NCI-H748 treated with DMSO at 0.1 percent for 48 hours (cell line): ENCODE data around the gene SHOX.
"Not testable (repeated sequence)": the region's sequence is repeated elsewhere in the genome, so short reads cannot be mapped to it uniquely, and the experiment has no call there.

Experiments used
- DNase-seq: peaks from one replicate; lab custom pipeline; 2025; lab: John Stamatoyannopoulos, UW

SHOX gene

DNA sequence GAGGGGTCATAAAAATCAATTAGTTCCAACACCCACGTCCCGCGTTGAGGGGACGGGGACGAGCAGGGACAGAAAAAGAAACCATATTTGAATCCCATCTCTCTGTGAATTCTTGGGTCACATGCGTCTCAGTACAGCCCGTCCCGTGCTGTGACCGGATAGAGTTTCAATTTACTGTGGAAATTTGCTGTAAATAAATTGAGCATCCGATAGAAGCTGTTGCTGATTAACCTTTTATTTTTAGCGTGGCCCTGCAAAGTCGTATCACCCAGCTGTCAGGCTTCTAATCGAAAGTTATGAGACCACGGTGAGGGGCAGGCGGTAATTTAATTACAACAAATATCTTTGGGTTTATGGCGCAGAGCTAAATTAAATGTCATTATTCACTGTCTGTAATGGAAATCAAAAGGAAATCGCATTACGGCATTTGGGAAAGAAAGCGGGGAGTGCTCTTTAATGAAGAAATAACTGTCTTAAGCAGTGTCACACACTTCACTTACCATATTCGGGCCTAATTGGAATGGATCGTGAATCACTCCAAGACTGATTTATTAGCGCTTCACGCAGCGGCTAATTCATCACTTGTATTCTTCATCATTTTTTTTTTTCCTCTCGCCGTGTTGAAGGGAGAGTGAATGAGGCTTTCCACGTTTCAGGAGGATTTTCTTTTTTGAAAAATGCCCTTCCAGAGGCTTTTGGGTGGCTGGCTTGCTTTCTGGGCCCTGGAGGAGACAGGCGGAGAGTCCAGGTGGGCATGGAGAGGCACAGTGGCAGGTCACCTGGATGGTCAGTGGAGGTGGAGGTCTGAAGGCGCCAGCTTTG, 7.3 kb downstream of the SHOX start:
- DNase-seq = no peak

DNA sequence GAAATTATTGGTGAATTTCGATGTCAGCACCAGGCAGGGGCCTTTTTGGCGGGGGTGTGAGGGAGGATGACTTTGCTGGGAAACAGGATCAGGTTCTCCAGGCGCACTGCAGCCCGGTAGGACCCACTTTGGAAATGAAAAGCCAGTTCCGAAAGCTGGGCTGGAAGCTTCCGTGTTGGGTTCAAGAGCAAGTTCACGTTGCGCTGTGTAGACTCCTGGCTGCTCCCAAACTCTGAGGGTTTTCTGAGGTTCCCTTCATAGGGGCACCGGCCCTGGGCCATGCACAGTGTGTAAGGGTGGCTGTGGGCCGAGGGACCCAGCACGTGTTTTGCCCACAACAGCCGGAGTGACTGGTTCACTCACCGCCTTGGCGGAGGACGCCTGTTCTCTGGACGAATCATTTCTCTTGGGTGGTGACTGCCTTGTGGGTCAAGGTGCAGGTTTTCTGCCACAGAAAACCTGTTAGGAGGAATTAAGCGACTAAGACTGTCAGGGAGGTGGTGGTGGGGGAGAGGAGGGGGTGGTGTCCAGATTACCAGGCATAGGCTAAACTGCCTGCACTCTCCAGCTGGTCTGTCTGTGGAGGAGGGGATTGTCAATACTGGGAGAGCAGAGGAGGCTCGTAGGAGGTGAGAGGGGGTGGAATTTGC, 8.0 kb downstream of the SHOX start:
- no peak for DNase-seq

DNA sequence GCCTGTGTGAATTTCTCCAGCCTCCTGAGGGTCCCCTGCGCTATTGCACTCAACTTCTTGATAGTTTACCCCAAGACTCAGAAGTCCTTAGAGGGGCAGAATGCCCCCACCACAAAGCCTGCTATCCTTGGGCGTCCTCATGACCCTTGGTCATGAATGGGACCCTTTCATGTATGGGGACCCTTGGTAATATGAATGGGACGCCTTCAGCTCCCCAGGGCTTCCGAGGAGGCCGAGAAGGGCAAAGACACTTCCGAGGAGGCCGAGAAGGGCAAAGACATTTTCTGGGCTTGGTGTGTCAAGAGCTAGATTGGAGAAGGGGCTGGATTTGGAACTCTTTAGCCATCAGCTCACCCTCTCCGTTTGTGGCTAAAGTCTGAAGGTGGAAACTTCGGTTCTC, 8.6 kb downstream of the SHOX start:
- no peak for DNase-seq

DNA sequence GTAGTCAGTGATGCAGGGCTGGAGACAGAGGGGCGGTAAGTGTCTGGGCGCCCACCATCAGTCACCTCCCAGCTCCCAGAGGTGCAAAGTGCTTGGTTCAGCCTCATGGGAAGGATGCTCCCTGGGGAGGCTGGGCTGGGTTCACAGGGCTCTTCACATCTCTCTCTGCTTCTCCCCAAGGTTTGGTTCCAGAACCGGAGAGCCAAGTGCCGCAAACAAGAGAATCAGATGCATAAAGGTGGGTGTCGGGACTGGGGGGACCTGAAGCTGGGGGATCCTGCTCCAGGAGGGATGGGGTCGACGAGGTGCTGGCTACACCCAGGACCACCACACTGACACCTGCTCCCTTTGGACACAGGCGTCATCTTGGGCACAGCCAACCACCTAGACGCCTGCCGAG, 10.1 kb downstream of the SHOX start:
- DNase-seq = no peak

DNA sequence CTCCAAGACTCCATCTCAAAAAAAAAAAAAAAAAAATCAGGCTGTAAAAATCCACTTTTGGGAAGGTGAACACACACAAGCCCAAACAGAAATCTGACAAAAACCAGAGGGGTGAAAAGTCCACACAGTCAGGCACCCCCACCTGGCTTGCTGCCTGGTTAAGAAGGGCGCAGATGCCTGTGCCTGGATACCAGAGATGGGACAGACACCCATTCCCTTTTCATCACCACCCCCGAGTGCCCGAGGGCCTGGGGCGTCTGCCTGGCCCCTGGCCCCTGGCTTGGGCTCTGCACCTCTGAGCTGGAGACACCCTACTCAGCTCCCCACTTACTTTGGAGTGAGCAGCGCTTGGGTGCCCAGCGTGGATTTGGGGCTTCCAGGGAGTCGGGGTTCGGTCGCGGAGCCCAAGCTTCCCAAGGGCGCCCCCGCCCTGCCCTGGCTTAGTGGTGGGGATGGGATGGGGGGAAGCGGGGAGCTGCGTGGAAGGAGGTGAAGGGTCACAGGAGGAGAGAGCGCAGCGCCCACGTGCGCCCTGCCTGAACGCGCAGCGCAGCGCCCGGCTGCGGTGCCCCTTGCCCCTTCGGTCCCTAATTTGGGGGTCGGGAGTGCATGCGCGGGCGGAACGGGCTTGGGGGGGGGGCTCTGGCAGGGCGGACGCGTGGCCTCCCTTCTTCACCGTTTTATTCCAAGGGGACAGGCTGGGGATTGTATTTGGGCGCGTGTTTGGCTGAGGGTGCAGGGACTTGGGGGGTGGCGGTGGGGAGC, 11.3 kb downstream of the SHOX start:
- no peak for DNase-seq

DNA sequence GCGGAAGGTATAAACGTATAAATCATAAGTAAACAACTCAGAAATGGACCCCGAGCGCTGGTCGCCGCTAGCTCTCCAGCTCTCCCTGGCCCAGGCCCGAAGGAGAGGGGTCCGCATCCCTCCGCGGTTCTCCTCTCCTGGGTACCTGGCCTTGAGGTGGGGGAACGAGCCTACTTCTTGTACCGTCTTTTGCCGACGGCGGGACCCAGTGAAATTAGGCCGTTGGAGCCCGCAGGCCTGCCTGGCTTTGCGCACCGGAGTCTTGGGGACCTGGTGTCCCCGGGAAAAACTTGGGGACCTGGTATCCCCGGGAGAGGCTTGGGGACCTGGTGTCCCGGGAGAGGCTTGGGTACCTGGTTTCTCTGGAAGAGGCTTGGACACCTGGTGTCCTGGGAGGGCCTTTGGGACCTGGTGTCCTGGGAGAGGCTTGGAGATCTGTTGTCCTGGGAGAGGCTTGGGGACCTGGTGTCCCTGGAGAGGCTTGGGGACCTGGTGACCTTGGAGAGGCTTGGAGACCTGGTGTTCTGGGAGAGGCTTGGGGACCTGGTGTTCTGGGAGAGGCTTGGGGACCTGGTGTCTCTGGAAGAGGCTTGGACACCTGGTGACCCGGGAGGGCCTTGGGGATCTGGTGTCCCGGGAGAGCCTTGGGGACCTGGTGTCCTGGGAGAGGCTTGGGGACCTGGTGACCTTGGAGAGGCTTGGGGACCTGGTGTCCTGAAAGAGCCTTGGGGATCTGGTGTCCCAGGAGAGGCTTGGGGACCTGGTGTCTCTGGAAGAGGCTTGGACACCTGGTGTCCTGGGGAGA, 12.0 kb downstream of the SHOX start:
- DNase-seq = no peak

DNA sequence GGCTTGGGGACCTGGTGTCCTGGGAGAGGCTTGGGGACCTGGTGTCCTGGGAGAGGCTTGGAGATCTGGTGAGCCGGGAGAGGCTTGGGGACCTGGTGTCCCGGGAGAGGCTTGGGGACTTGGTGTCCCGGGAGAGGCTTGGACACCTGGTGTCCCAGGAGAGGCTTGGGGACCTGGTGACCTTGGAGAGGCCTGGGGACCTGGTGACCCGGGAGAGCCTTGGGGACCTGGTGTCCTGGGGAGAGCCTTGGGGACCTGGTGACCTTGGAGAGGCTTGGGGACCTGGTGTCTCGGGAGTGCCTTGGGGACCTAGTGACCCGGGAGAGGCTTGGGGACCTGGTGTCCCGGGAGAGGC, 12.6 kb downstream of the SHOX start:
- no peak for DNase-seq

DNA sequence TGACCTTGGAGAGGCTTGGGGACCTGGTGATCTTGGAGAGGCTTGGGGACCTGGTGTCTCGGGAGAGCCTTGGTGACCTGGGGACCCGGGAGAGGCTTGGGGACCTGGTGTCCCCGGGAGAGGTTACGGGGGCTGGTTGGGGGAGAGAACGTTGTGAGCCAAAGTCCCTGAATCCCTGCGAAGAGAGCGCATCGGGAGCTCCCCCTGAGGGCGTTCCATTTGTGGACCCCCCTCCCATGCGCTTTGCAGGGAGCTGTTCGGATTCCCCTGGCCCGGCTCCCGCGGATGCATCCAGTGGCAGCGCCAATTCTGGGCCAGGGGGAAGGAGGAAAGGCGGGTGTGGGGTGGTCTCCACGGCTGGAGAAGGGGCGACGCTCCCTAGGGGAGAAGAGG, 13.3 kb downstream of the SHOX start:
- DNase-seq = no peak

DNA sequence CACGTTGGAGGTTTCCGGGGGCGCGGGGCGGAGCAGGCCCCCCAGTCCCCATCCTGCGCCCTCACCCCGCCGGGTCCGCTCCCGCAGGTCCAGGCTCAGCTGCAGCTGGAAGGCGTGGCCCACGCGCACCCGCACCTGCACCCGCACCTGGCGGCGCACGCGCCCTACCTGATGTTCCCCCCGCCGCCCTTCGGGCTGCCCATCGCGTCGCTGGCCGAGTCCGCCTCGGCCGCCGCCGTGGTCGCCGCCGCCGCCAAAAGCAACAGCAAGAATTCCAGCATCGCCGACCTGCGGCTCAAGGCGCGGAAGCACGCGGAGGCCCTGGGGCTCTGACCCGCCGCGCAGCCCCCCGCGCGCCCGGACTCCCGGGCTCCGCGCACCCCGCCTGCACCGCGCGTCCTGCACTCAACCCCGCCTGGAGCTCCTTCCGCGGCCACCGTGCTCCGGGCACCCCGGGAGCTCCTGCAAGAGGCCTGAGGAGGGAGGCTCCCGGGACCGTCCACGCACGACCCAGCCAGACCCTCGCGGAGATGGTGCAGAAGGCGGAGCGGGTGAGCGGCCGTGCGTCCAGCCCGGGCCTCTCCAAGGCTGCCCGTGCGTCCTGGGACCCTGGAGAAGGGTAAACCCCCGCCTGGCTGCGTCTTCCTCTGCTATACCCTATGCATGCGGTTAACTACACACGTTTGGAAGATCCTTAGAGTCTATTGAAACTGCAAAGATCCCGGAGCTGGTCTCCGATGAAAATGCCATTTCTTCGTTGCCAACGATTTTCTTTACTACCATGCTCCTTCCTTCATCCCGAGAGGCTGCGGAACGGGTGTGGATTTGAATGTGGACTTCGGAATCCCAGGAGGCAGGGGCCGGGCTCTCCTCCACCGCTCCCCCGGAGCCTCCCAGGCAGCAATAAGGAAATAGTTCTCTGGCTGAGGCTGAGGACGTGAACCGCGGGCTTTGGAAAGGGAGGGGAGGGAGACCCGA, 14.0 kb downstream of the SHOX start:
- DNase-seq = no peak

DNA sequence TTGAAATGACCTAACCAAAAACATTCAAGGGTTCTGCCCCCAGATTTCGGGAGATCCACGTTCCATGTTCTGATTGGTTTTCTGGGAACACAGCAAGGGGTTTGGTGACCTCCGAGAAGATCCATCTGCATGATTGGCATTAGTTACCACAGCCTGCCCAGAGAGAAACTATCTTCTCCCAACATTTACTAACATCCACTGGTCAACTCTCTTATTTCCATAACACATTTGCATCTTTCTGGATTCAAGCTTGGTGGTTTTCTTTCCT, 15.6 kb downstream of the SHOX start:
- no peak for DNase-seq

DNA sequence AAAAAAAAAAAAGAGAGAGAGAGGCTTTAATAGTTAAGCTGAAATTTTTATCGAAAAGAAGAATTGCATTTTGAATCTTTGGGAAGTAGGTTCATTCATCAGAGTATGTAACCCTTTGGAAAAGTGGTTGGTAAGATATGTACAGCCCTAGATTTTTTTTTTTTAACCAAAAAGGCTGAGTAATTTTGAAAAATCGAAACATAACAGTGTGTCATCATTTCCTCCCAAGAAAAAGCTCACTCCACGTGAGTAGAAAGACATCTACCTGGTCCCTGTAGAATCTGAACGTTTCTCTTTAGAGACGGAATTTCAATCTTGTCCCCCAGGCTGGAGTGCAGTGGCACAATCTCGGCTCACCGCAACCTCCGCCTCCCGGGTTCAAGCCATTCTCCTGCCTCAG, 16.2 kb downstream of the SHOX start:
- DNase-seq = no peak

DNA sequence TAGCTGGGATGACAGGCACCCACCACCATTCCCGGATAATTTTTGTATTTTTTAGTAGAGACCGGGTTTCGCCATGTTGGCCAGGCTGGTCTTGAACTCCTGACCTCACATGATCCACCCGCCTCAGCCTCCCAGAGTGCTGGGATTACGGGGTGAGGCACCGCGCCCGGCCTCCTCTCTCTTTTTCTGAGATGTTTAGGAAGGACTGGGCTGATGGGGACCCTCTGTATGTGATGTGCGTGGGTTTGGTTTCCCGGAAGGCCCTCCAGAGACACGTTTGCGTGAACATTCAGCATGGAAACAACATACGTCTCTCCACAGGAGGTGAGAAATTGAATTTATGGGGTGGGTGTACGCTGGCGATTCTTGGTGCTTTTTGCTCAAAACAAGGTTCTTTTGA, 18.6 kb downstream of the SHOX start:
- no peak for DNase-seq

DNA sequence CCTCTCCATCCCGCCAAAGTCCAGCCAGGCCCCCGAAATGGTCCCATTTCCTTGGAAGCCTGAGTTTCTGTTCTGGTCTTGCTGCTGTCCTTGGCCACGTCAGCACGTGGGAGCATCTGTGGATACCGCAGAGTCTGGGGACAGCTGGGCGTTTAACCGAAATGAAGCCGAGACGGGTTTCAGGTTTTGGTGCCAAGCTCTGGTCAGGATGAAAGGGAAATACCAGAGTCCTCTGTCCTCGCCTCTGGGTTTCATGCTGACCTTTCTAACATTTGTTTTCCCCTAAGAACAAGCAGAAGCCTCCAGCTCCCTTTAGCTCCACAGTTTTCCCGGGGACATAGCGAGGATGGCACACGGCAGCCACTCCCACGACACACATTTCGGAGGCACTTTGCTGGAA, 19.7 kb downstream of the SHOX start:
- no peak for DNase-seq

DNA sequence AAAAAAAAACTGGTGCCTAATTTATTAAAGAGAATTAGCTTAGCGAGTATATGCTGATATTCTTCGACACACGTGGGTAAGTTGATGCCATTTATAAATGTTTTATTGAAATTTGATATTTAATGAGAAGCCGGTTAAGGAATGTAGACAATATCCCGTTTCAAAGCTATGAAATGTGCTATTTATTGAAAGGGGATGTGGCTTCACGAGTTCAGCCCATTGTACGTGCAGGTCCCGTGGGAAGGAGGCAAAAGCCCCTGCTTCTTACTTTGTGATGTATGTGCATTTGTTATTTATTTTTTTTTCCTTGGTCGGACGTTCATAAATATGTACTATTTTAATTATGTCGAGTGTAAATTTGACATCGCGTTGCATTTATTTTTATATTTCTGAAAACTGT, 20.2 kb downstream of the SHOX start:
- no peak for DNase-seq

DNA sequence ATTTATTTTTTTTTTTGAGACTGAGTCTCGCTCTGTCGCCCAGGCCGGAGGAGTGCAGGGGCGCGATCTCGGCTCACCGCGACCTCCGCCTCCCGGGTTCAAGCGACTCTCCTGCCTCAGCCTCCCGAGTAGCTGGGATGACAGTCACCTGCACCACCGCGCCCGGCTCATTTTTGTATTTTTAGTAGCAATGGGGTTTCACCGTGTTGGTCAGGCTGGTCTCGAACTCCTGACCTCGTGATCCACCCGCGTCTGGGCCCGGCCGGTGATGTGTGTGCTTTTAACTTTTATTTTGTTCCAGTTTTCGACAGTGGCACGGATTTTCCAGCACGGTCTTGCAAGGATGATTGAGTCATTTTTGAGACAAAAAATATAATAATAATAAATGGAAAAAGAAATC, 21.3 kb downstream of the SHOX start:
- DNase-seq = not testable (repeated sequence)

DNA sequence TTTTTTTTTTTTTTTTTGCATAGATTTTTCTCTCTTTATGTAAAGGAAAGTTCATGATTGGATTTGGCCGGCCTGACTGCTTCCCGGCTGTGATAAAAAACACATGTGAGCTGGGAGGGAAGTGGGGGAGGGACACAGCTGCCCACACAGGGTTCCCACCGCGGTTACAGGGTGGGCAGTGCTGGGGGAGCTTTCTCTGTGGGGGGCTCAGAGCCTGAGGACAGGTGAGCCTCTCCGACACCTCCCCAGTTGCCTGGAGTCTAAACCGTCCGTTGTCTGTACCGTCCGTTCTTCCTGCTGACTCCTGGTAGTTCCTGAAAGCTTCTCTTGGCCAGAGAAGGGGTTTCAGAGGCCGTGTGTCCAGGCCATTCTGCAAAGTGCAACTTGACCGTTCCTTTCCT, 21.8 kb downstream of the SHOX start:
- no peak for DNase-seq

DNA sequence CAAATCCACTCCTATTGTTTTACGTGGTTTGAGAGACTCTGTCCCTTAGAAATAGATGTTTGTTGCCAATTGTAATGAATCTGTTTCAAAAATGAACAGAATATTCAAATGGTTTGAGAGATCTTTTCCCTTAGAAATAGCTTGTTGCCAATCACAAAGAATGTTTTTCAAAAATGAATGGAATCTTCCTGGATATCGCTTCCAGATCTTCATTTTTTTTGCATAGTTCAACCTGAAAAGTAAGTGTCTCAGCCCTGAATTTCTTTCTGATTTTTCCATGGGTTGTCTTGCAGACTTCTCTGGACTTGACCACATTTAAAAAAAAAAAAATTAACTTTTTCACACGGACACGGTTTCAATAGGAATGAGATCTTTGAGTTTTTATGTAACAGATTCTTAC, 22.7 kb downstream of the SHOX start:
- no peak for DNase-seq

DNA sequence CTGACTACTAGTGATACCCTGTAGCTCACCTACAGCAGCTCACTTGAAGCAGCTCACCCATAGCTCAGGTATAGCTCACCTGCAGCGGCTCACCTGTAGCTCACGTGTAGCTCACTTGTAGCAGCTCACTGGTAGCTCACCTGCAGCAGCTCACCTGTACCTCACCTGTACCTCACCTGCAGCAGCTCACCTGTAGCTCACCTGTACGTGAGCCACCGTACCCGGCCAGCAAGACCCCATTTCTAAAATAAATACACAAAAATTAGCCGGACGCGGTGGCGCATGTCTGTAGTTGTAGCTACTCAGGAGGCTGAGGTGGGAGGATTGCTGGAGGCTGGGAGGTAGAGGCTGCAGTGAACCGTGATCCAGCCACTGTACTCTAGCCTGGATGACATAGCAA, 30.6 kb downstream of the SHOX start:
- no peak for DNase-seq

DNA sequence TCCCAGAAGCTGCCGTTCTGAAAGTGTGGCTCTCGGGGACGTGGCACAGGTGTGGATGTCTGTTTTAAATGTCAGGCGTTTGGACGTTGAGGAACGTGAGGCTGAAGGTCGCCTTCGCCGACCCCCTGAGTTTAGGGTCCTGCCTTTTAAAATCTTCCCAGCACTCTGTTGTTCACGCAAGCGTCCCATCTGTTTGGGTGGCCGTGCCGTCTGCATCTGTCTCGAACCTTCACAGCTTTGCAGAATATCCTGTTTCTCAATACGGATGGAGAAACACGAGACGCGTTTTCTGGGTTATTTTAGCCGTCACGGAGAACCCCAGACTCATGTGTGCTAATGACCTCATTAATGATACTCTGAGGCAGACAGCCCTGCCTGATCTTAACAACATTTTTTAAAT, 31.5 kb downstream of the SHOX start:
- DNase-seq = no peak

DNA sequence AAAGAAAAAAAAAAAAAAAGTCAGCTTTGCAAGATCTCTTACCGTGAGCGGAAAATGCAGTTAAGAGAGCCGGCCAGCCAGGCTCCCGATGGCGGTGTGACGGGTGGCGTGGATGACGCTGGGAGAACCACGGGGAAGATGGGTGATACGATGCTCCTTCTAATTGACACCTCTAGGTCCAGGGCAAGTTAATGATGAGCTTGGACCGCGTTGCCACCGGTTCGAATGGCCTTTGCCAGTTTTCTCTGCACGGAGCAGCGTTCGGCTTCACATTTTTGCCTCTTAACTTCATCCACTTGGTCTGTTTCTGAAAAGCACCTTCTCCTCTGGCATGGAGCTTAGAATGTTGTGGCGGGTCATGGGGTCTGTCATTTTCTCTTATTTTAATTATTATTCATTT, 33.2 kb downstream of the SHOX start:
- no peak for DNase-seq
